HepG2 (cell line): ENCODE data around the gene PPP1R14D. TPM values are rescaled to one million over a fixed set of nuclear protein-coding genes. Genes with fewer than 3 reads are reported as not detected.

ENCODE experiments used
- ATAC-seq: fragments of 200-7000 bp; cut with Tn5 transposase; 3 replicates; pipeline ENCODE4 v1.9.1; 2020; ENCODE audit warnings: mild to moderate bottlenecking, moderate library complexity
- BruUV-seq: library from RNA; stranded (reverse); fragments of 400-500 nt; replicated peaks from 2 replicates; lab custom pipeline; 2021; lab: Mats Ljungman, UMichigan
- CTCF ChIA-PET: fragments of 300-600 bp; formaldehyde crosslinking; extraction: SDS; loops from one replicate; lab custom pipeline; 2021; ENCODE audit warnings: low total read pairs, inconsistent platforms, low intra/inter-chr PET ratio; lab: Yijun Ruan, JAX
- POLR2A ChIA-PET: fragments of 350-600 bp; sonication (Branson Sonifier 250); formaldehyde crosslinking; loops from one replicate; lab custom pipeline; 2020; ENCODE audit warnings: antibody characterized with exemption, inconsistent platforms; lab: Yijun Ruan, JAX
- DNase-seq: peaks from one replicate; pipeline ENCODE4 v3.0.0-alpha.2; 2015; ENCODE audit warnings: low spot score
- FAIRE-seq: peaks from 3 replicates; lab custom pipeline; 2011; peaks lifted over from hg19 to GRCh38; lab: Jason Lieb, UNC
- H2AFZ ChIP-seq: one replicate; pipeline ENCODE4 v1.6.1; 2011; ENCODE audit warnings: low read length, inconsistent platforms
- H3K27ac ChIP-seq: fragments of 300-600 bp; 3 replicates; pipeline ENCODE4 v1.8.0; 2011; ENCODE audit warnings: mixed run types, mild to moderate bottlenecking, mixed read lengths, low read length, inconsistent platforms; ENCODE audit not compliant: insufficient read depth; ENCODE audit errors: extremely low read length
- H3K27me3 ChIP-seq, 2 experiments: fragments of 200-600 bp in 1 of 2; 2 replicates in 1 of 2; 3 replicates in 1 of 2; pipeline versions ENCODE4 v1.6.0 to v1.8.0; 2011; ENCODE audit warnings: low read length in 2 of 2, mild to moderate bottlenecking in 2 of 2, moderate library complexity in 2 of 2, inconsistent platforms in 1 of 2; ENCODE audit not compliant: insufficient read depth in 2 of 2, control insufficient read depth in 1 of 2
- H3K36me3 ChIP-seq, 2 experiments: fragments of 200-600 bp in 1 of 2; replicated peaks in 1 of 2; 2 replicates in 1 of 2; 3 replicates in 1 of 2; pipeline versions ENCODE4 v1.5.1 to v1.8.0; 2011; ENCODE audit warnings: low read length in 2 of 2, inconsistent platforms in 1 of 2; ENCODE audit not compliant: insufficient read depth in 2 of 2, control insufficient read depth in 1 of 2
- H3K4me1 ChIP-seq: 2 replicates; pipeline ENCODE4 v1.5.1; 2012; ENCODE audit warnings: low read length, inconsistent platforms; ENCODE audit not compliant: insufficient read depth
- H3K4me2 ChIP-seq: 2 replicates; pipeline ENCODE4 v1.6.0; 2011; ENCODE audit warnings: low read depth, low read length, inconsistent platforms
- H3K4me3 ChIP-seq, 3 experiments: fragments of 200-600 bp in 1 of 3; sonication (generic), shearing (Covaris generic) in 1 of 3; replicated peaks in 1 of 3; 2 replicates each; pipeline ENCODE4 v1.5.1; 2011 to 2016; ENCODE audit warnings: low read length in 3 of 3, inconsistent platforms in 2 of 3, low read depth in 2 of 3, mild to moderate bottlenecking in 2 of 3, control low read depth in 1 of 3, mixed read lengths in 1 of 3; ENCODE audit not compliant: insufficient read depth in 1 of 3
- H3K79me2 ChIP-seq: one replicate; pipeline ENCODE4 v1.6.1; 2011; ENCODE audit warnings: low read length, inconsistent platforms; ENCODE audit not compliant: insufficient read depth
- H3K9ac ChIP-seq: 2 replicates; pipeline ENCODE4 v1.6.0; 2011; ENCODE audit warnings: mild to moderate bottlenecking, low read depth, low read length, inconsistent platforms; ENCODE audit not compliant: insufficient read depth
- H3K9me3 ChIP-seq: 2 replicates; pipeline ENCODE4 v1.5.1; 2012; ENCODE audit warnings: mild to moderate bottlenecking, low read length
- H4K20me1 ChIP-seq: 2 replicates; pipeline ENCODE4 v1.6.0; 2011; ENCODE audit warnings: inconsistent platforms, mild to moderate bottlenecking, low read length, moderate library complexity; ENCODE audit not compliant: insufficient read depth
- ARID4A ChIP-seq: sonication (generic); formaldehyde crosslinking; IDR thresholded peaks from 2 replicates; pipeline ENCODE4 v1.5.0; 2020; ENCODE audit warnings: mild to moderate bottlenecking, missing genetic modification reagents, borderline replicate concordance
- ARNT2 ChIP-seq: sonication (generic); formaldehyde crosslinking; IDR thresholded peaks from 2 replicates; pipeline ENCODE4 v1.8.0; 2022; ENCODE audit warnings: mild to moderate bottlenecking, low read depth, missing genetic modification reagents, moderate library complexity
- CHD4 ChIP-seq: fragments of 200-600 bp; sonication (generic); IDR thresholded peaks from 2 replicates; pipeline ENCODE4 v1.7.0; 2017; ENCODE audit warnings: mild to moderate bottlenecking, low read length, borderline replicate concordance
- E2F2 ChIP-seq: sonication (generic); formaldehyde crosslinking; IDR thresholded peaks from 2 replicates; pipeline ENCODE4 v1.4.0; 2020; ENCODE audit warnings: missing genetic modification reagents, borderline replicate concordance
- HNF4A ChIP-seq: sonication (generic); formaldehyde crosslinking; IDR thresholded peaks from 2 replicates; pipeline ENCODE4 v1.4.0; 2020; ENCODE audit warnings: missing genetic modification reagents
- KDM1A ChIP-seq: IDR thresholded peaks from 2 replicates; pipeline ENCODE4 v1.6.1; 2016; ENCODE audit warnings: missing compliant biosample characterization
- MED8 ChIP-seq: sonication (generic); formaldehyde crosslinking; IDR thresholded peaks from 2 replicates; pipeline ENCODE4 v1.8.1; 2023; ENCODE audit warnings: mild to moderate bottlenecking, missing genetic modification reagents; ENCODE audit not compliant: insufficient replicate concordance
- RCOR2 ChIP-seq: IDR thresholded peaks from 2 replicates; pipeline ENCODE4 v1.6.1; 2016; ENCODE audit warnings: missing biosample characterization, missing genetic modification reagents
- ZFP37 ChIP-seq: sonication (generic); formaldehyde crosslinking; IDR thresholded peaks from 2 replicates; pipeline ENCODE4 v1.4.0; 2020; ENCODE audit warnings: missing genetic modification reagents, borderline replicate concordance
- ZMYM3 ChIP-seq: sonication (generic); formaldehyde crosslinking; IDR thresholded peaks from 2 replicates; pipeline ENCODE4 v1.5.1; 2020; ENCODE audit warnings: mild to moderate bottlenecking, missing genetic modification reagents
- ZNF20 ChIP-seq: sonication (generic); formaldehyde crosslinking; IDR thresholded peaks from 2 replicates; pipeline ENCODE4 v1.4.0; 2020; ENCODE audit warnings: mild to moderate bottlenecking, moderate library complexity, missing genetic modification reagents
- ZNF549 ChIP-seq: sonication (generic); formaldehyde crosslinking; IDR thresholded peaks from 2 replicates; pipeline ENCODE4 v1.5.0; 2020; ENCODE audit warnings: missing genetic modification reagents
- ZNF563 ChIP-seq: sonication (generic); formaldehyde crosslinking; IDR thresholded peaks from 2 replicates; pipeline ENCODE4 v1.8.0; 2022; ENCODE audit warnings: mild to moderate bottlenecking, moderate library complexity, missing genetic modification reagents
- ZNF629 ChIP-seq: sonication (generic); formaldehyde crosslinking; conservative IDR thresholded peaks from 2 replicates; pipeline ENCODE4 v1.5.0; 2020; ENCODE audit warnings: missing genetic modification reagents
- ZNF776 ChIP-seq: sonication (generic); formaldehyde crosslinking; IDR thresholded peaks from 2 replicates; pipeline ENCODE4 v1.4.0; 2020; ENCODE audit warnings: mild to moderate bottlenecking, missing genetic modification reagents
- ZSCAN31 ChIP-seq: sonication (generic); formaldehyde crosslinking; IDR thresholded peaks from 2 replicates; pipeline ENCODE4 v1.5.0; 2020; ENCODE audit warnings: low read depth, mild to moderate bottlenecking, missing genetic modification reagents
- WGBS: methylation state at CpG from one replicate; pipeline ENCODE4 v1.1.6; 2017; ENCODE audit warnings: low lambda C conversion rate; 5-methylcytosine and 5-hydroxymethylcytosine counted together
- in situ Hi-C: cut with HindIII; loops from 2 replicates; pipeline ENCODE4 v1.10.0; 2017; ENCODE audit warnings: low pct_unique_long_range_greater_than_20kb; ENCODE audit not compliant: extremely low pct_ligation_motif_present
- intact Hi-C: fragments of 100-400 bp; cut with micrococcal nuclease; formaldehyde crosslinking; loops from one replicate; pipeline ENCODE4 v1.10.0; 2022; ENCODE audit not compliant: unreplicated experiment
- polyA plus RNA-seq, 8 experiments: library from polyadenylated mRNA; depleted of rRNA in 3 of 8; stranded (reverse) in 7 of 8; unstranded in 1 of 8; fragments of >200 nt; fragmentation: Illumina TruSeq in 4 of 8; extraction: Trizol in 4 of 8; gene quantifications; 2 replicates each; pipeline versions ENCODE4 v1.2.1 to v1.2.3, GENCODE V29; 2011 to 2016; ENCODE audit warnings: low read depth in 4 of 8, missing spikeins in 1 of 8, mixed read lengths in 1 of 8; ENCODE audit not compliant: insufficient read depth in 1 of 8
- total RNA-seq, 5 experiments: library from RNA; depleted of rRNA; stranded (reverse); fragments of >200 nt; fragmentation: Illumina TruSeq; extraction: Trizol; gene quantifications; 2 replicates each; pipeline ENCODE4 v1.2.3, GENCODE V29; 2016; ENCODE audit warnings: low read depth in 1 of 5
- TF ChIP-seq, protein P1 (sequence below): sonication (generic); formaldehyde crosslinking; IDR thresholded peaks from 2 replicates; pipeline ENCODE4 v1.4.0; 2020; ENCODE audit warnings: mild to moderate bottlenecking, missing genetic modification reagents, borderline replicate concordance

Gene PPP1R14D
- total and polyA plus RNA-seq, 2 of the 13 experiments (the other 11 are each of a cell fraction or from before 2014, with no cell fraction given) = 0.53 to 0.55 TPM

GRCh38 chr15:40807888-40808461, 20.5 kb downstream of the PPP1R14D start:
- ATAC-seq (no peak; the same call in 2 of the 3 replicates), FAIRE-seq (no peak), DNase-seq (no peak)
- no peaks in the 10 kb centered on the region for H3K9me3 ChIP-seq
- H3K79me2 ChIP-seq = peaks cover 20% of the 10 kb centered on the region
- no peaks in the 10 kb centered on the region for H4K20me1 ChIP-seq
- BruUV-seq = TSS peak; percentile 41
- H3K4me1 ChIP-seq = peaks cover 36% of the 10 kb centered on the region
- H3K4me2 ChIP-seq = peak overlapping the region; percentile 97
- WGBS = 30% methylated on average over 19 of the region's 19 CpGs
- H3K27ac ChIP-seq = peak overlapping the region; percentile 75
- ChIA-PET POLR2A (interaction anchor here (0.6 to 1.9 kb wide), 15 partner anchors 10 to 239 kb away, joined by 3 to 10 read pairs (median 4); partner anchors contain the start of genes RHOV, RPUSD2 and VPS18), CTCF (no interaction called here)
- H3K36me3 ChIP-seq = peaks cover 3 to 22% of the 10 kb centered on the region in 2 experiments; a peak in 4 of 5 replicates
- in situ Hi-C loops = no loop called here
- no peak overlapping the region for H2AFZ ChIP-seq
- H3K4me3 ChIP-seq = peak overlapping the region; percentile 74 to 95 (median 79)
- no peaks in the 10 kb centered on the region; a peak in 1 of 5 replicates for H3K27me3 ChIP-seq
- intact Hi-C loops = no loop called here
- peak overlapping the region; percentile 81 for H3K9ac ChIP-seq
- no peak for TF ChIP-seq ZNF563 (CRISPR knock-in tag)
- TF ChIP-seq ARNT2 (CRISPR knock-in tag) = 0 out of 2 replicates have a peak, but pooled peaks have one; percentile 8
- TF ChIP-seq KDM1A (CRISPR knock-in tag) = peak; percentile 36; the same call in 1 of the 2 replicates
- 0 out of 2 replicates have a peak, but pooled peaks have one; percentile 26 for TF ChIP-seq ZNF20 (CRISPR knock-in tag)
- peak; percentile 55; the same call in 1 of the 2 replicates for TF ChIP-seq E2F2
- TF ChIP-seq ZMYM3 = peak; percentile 83
- peak; percentile 95 for TF ChIP-seq ZNF629 (CRISPR knock-in tag)
- peak; percentile 47; the same call in 1 of the 2 replicates for TF ChIP-seq RCOR2
- peak; percentile 13; the same call in 1 of the 2 replicates for TF ChIP-seq ZNF776 (CRISPR knock-in tag)
- no peak for TF ChIP-seq ARID4A (CRISPR knock-in tag)
- peak; percentile 32 for TF ChIP-seq MED8 (CRISPR knock-in tag)
- TF ChIP-seq CHD4 = peak; percentile 82; the same call in 1 of the 2 replicates
- TF ChIP-seq HNF4A = 0 out of 2 replicates have a peak, but pooled peaks have one; percentile 0
- no peak for TF ChIP-seq ZNF549 (CRISPR knock-in tag)
- TF ChIP-seq ZFP37 (CRISPR knock-in tag) = 0 out of 2 replicates have a peak, but pooled peaks have one; percentile 2
- TF ChIP-seq ZSCAN31 (CRISPR knock-in tag) = no peak
- TF ChIP-seq, protein P1, sequence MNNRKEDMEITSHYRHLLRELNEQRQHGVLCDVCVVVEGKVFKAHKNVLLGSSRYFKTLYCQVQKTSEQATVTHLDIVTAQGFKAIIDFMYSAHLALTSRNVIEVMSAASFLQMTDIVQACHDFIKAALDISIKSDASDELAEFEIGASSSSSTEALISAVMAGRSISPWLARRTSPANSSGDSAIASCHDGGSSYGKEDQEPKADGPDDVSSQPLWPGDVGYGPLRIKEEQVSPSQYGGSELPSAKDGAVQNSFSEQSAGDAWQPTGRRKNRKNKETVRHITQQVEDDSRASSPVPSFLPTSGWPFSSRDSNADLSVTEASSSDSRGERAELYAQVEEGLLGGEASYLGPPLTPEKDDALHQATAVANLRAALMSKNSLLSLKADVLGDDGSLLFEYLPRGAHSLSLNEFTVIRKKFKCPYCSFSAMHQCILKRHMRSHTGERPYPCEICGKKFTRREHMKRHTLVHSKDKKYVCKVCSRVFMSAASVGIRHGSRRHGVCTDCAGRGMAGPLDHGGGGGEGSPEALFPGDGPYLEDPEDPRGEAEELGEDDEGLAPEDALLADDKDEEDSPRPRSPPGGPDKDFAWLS (CRISPR knock-in tag) = 0 out of 2 replicates have a peak, but pooled peaks have one; percentile 19
